Measurements from ENCODE around the gene ADAM12. TPM values are rescaled to one million over a fixed set of nuclear protein-coding genes. Genes with fewer than 3 reads are reported as not detected.

ADAM12 gene
- total and polyA plus RNA-seq, 2 experiments from 2014 or later = 0.13 to 0.87 TPM

- TF ChIP-seq ZNF462 (CRISPR knock-in tag; IDR thresholded peaks at IDR 0.05) (no peak), ZNF331 (CRISPR knock-in tag; IDR thresholded peaks at IDR 0.05; ENCODE audit: low read depth) (no peak), ZNF114 (CRISPR knock-in tag; IDR thresholded peaks at IDR 0.05) (no peak), POLR2AphosphoS5 (IDR thresholded peaks at IDR 0.05; ENCODE audit: low read depth) (no peak)
These were observed 263.5 kb downstream of the ADAM12 start (continued) for GRCh38 chr10:126124668-126125349.

GRCh38 chr10:126124046-126124445 lies 264.2 kb downstream of the ADAM12 start:
- DNase-seq (ENCODE audit: low spot score) = no peak
- no peaks in the 10 kb centered on the region for H4K20me1 ChIP-seq (replicated peaks; ENCODE audit: insufficient read depth)
- peaks cover 14% of the 10 kb centered on the region for H3K4me1 Mint-ChIP-seq
- peaks cover 24% of the 10 kb centered on the region for H3K27me3 Mint-ChIP-seq (ENCODE audit: insufficient read depth, low read depth, poor library complexity)
- TF ChIP-seq REST (IDR thresholded peaks at IDR 0.05; ENCODE audit: unreplicated experiment) (no peak), ZNF114 (CRISPR knock-in tag; IDR thresholded peaks at IDR 0.05) (no peak), CTCF (conservative IDR thresholded peaks at IDR 0.05; ENCODE audit: low read depth in 2 of 2) (no peak), EZH2 (IDR thresholded peaks at IDR 0.05; ENCODE audit: low read depth, unreplicated experiment) (no peak), ETS1 (IDR thresholded peaks at IDR 0.05) (no peak)
- peak overlapping the region; percentile 63 for H3K4me2 ChIP-seq
- ATAC-seq = peak; percentile 34
- H3K4me3 ChIP-seq = 0 out of 2 replicates have a peak overlapping the region, but pooled peaks have one; percentile 1
- peaks cover 15% of the 10 kb centered on the region for H3K9me2 ChIP-seq (ENCODE audit: insufficient read depth)
- H3K4me1 ChIP-seq (ENCODE audit: insufficient read depth) = peaks cover 16% of the 10 kb centered on the region
- no peaks in the 10 kb centered on the region for H3F3A ChIP-seq (replicated peaks; ENCODE audit: low read depth)
- H3K27ac ChIP-seq (ENCODE audit: low read depth) = no peak overlapping the region
- H3K9me3 Mint-ChIP-seq = peaks cover 2% of the 10 kb centered on the region; the same call in 1 of the 3 replicates
- H3K36me3 ChIP-seq (ENCODE audit: insufficient read depth) = no peaks in the 10 kb centered on the region
- no peaks in the 10 kb centered on the region for H3K79me2 ChIP-seq (replicated peaks; ENCODE audit: insufficient read depth)
- no peak overlapping the region for H3K4me3 Mint-ChIP-seq
- no peak overlapping the region for H2AFZ ChIP-seq
- H3K27ac Mint-ChIP-seq = no peak overlapping the region
- 0 out of 3 replicates have a peak, but pooled peaks cover 2% of the 10 kb centered on the region for H3K36me3 Mint-ChIP-seq (ENCODE audit: low read depth)
- H3K27me3 ChIP-seq (ENCODE audit: insufficient read depth) = peaks cover 11% of the 10 kb centered on the region; the same call in 1 of the 2 replicates
